HG02852 (cell line): Measurements from ENCODE around the gene STAMBP.

ENCODE experiments used
- ATAC-seq: cut with Tn5 transposase; IDR thresholded peaks from one replicate; pipeline ENCODE4 v1.9.1; 2021; ENCODE audit warnings: mild to moderate bottlenecking, moderate library complexity; ENCODE audit not compliant: unreplicated experiment

STAMBP gene

GRCh38 chr2:73922681-73923080 lies 93.9 kb downstream of the STAMBP start:
- no peak for ATAC-seq
